CD14-positive monocyte (primary cell): Measurements from ENCODE around the gene SSR3. TPM values are rescaled to one million over a fixed set of nuclear protein-coding genes. Genes with fewer than 3 reads are reported as not detected.

Experiments
- DNase-seq, 3 donors: peaks; one replicate each; pipeline ENCODE4 v3.0.0-alpha.2; 2011 to 2022
- H2AFZ ChIP-seq: 2 replicates; pipeline ENCODE4 v1.6.0; 2012; ENCODE audit warnings: mild to moderate bottlenecking, low read depth, low read length, inconsistent platforms; ENCODE audit not compliant: insufficient read depth, poor library complexity, severe bottlenecking
- H3K27ac ChIP-seq, 2 donors: 1 replicate in 1 of 2; 2 replicates in 1 of 2; pipeline ENCODE4 v1.5.1; 2012 to 2013; ENCODE audit warnings: low read length in 2 of 2, control low read depth in 1 of 2, inconsistent platforms in 1 of 2, low read depth in 1 of 2, mild to moderate bottlenecking in 1 of 2
- H3K27me3 ChIP-seq, 2 donors: one replicate each; pipeline versions ENCODE4 v1.6.0 to v1.6.1; 2011 to 2013; ENCODE audit warnings: low read length in 2 of 2; ENCODE audit not compliant: control insufficient read depth in 2 of 2, insufficient read depth in 2 of 2
- H3K36me3 ChIP-seq, 2 donors: replicated peaks in 1 of 2; 1 replicate in 1 of 2; 2 replicates in 1 of 2; pipeline versions ENCODE4 v1.5.1 to v1.6.1; 2012 to 2013; ENCODE audit warnings: low read length in 2 of 2, control low read depth in 1 of 2, inconsistent platforms in 1 of 2, mild to moderate bottlenecking in 1 of 2; ENCODE audit not compliant: insufficient read depth in 2 of 2, control insufficient read depth in 1 of 2
- H3K4me1 ChIP-seq, 2 donors: 1 replicate in 1 of 2; 2 replicates in 1 of 2; pipeline versions ENCODE4 v1.5.1 to v1.6.1; 2012 to 2013; ENCODE audit warnings: low read length in 2 of 2, control low read depth in 1 of 2, inconsistent platforms in 1 of 2, mild to moderate bottlenecking in 1 of 2, moderate library complexity in 1 of 2; ENCODE audit not compliant: insufficient read depth in 2 of 2, control insufficient read depth in 1 of 2
- H3K4me2 ChIP-seq: replicated peaks from 2 replicates; pipeline ENCODE3; 2012; ENCODE audit warnings: low read length, moderate library complexity, mild to moderate bottlenecking; ENCODE audit not compliant: poor library complexity, severe bottlenecking; ENCODE audit errors: extremely low read depth
- H3K4me3 ChIP-seq, 3 experiments: fragments of 200-600 bp in 1 of 3; sonication (generic) in 1 of 3; replicated peaks in 1 of 3; 1 replicate in 2 of 3; 2 replicates in 1 of 3; pipeline ENCODE4 v1.5.1; 2011 to 2013; ENCODE audit warnings: low read length in 3 of 3, mild to moderate bottlenecking in 3 of 3, control low read depth in 2 of 3, low read depth in 2 of 3, inconsistent platforms in 1 of 3, moderate library complexity in 1 of 3
- H3K79me2 ChIP-seq: 2 replicates; pipeline ENCODE4 v1.6.0; 2012; ENCODE audit warnings: mild to moderate bottlenecking, control low read depth, inconsistent platforms, low read length, moderate library complexity; ENCODE audit not compliant: insufficient read depth
- H3K9ac ChIP-seq: 2 replicates; pipeline ENCODE4 v1.6.0; 2017; ENCODE audit warnings: low read length, mild to moderate bottlenecking; ENCODE audit not compliant: insufficient read depth, poor library complexity, severe bottlenecking
- H3K9me3 ChIP-seq, 2 donors: replicated peaks in 1 of 2; 1 replicate in 1 of 2; 2 replicates in 1 of 2; pipeline versions ENCODE4 v1.5.1 to v1.6.1; 2012 to 2013; ENCODE audit warnings: low read length in 2 of 2, control low read depth in 1 of 2; ENCODE audit not compliant: control insufficient read depth in 1 of 2, insufficient read depth in 1 of 2
- H4K20me1 ChIP-seq: 2 replicates; pipeline ENCODE4 v1.6.0; 2012; ENCODE audit warnings: mild to moderate bottlenecking, low read length, control low read depth, moderate library complexity; ENCODE audit not compliant: insufficient read depth
- H3K27ac Mint-ChIP-seq, 7 donors: one replicate each; pipeline ENCODE4 v1.8.0; 2020; ENCODE audit warnings: mild to moderate bottlenecking in 7 of 7, mixed read lengths in 7 of 7, moderate library complexity in 6 of 7, inconsistent platforms in 2 of 7
- H3K27me3 Mint-ChIP-seq, 3 donors: one replicate each; pipeline ENCODE4 v1.8.0; 2021 to 2022; ENCODE audit warnings: low read depth in 3 of 3, mild to moderate bottlenecking in 3 of 3, mixed read lengths in 3 of 3, moderate library complexity in 3 of 3, inconsistent platforms in 1 of 3
- H3K36me3 Mint-ChIP-seq, 2 donors: one replicate each; pipeline ENCODE4 v1.8.0; 2020; ENCODE audit warnings: mixed read lengths in 2 of 2, inconsistent platforms in 1 of 2, mild to moderate bottlenecking in 1 of 2
- H3K4me1 Mint-ChIP-seq: one replicate; pipeline ENCODE4 v1.8.0; 2020; ENCODE audit warnings: mild to moderate bottlenecking, mixed read lengths
- H3K4me3 Mint-ChIP-seq, 2 donors: one replicate each; pipeline ENCODE4 v1.8.0; 2020; ENCODE audit warnings: mild to moderate bottlenecking in 2 of 2, mixed read lengths in 2 of 2, moderate library complexity in 1 of 2
- H3K9me3 Mint-ChIP-seq, 7 donors: one replicate each; pipeline ENCODE4 v1.8.0; 2020 to 2022; ENCODE audit warnings: mixed read lengths in 7 of 7, mild to moderate bottlenecking in 6 of 7, moderate library complexity in 6 of 7, inconsistent platforms in 2 of 7
- CTCF ChIP-seq: fragments of 200-600 bp; IDR thresholded peaks from one replicate; pipeline ENCODE4 v1.8.0; 2022; ENCODE audit warnings: antibody characterized with exemption, mild to moderate bottlenecking
- WGBS: methylation state at CpG from one replicate; pipeline ENCODE4 v1.1.5; 2013; ENCODE audit warnings: missing lambda C conversion rate; ENCODE audit not compliant: insufficient coverage; 5-methylcytosine and 5-hydroxymethylcytosine counted together
- intact Hi-C, 2 donors: fragments of 100-400 bp; cut with micrococcal nuclease; formaldehyde crosslinking; loops; one replicate each; pipeline versions ENCODE4 v1.15.0 to v1.15.1; 2023
- polyA plus RNA-seq, 3 donors: library from polyadenylated mRNA; depleted of rRNA in 1 of 3; unstranded in 2 of 3; stranded (reverse) in 1 of 3; fragments of 300-500 nt in 2 of 3; fragments of >200 nt in 1 of 3; fragmentation: Illumina TruSeq in 2 of 3; gene quantifications; 1 replicate in 2 of 3; 2 replicates in 1 of 3; pipeline ENCODE4 v1.2.3, GENCODE V29; 2012 to 2021

Gene SSR3
- polyA plus RNA-seq, 3 donors = 46.6 to 243 (median 230) TPM

- peaks cover 12% of the 10 kb centered on the region for H3K4me1 Mint-ChIP-seq
- no peaks in the 10 kb centered on the region for H3K36me3 ChIP-seq
- no peak overlapping the region for H3K27ac Mint-ChIP-seq
- peaks cover 0 to 7% (median 2%) of the 10 kb centered on the region in 7 donors for H3K9me3 Mint-ChIP-seq
- H3K27me3 Mint-ChIP-seq = peaks cover 6 to 22% (median 8%) of the 10 kb centered on the region in 3 donors
- intact Hi-C loops = no loop called here
- H3K4me1 ChIP-seq = peaks cover 2 to 3% of the 10 kb centered on the region in 2 donors
- H3K4me3 ChIP-seq = no peak overlapping the region
- H3K9ac ChIP-seq = no peak overlapping the region
- no peaks in the 10 kb centered on the region for H3K36me3 Mint-ChIP-seq
- WGBS = no CpG with 5 or more reads among the region's 1 CpG
- no peak for DNase-seq
- no peaks in the 10 kb centered on the region for H3K9me3 ChIP-seq
- peaks cover 3 to 22% of the 10 kb centered on the region in 2 donors for H3K27me3 ChIP-seq
- H3K79me2 ChIP-seq = no peaks in the 10 kb centered on the region
- no peak overlapping the region for H3K4me2 ChIP-seq
- no peaks in the 10 kb centered on the region for H4K20me1 ChIP-seq
- no peak overlapping the region for H2AFZ ChIP-seq
- no peak overlapping the region for H3K4me3 Mint-ChIP-seq
- no peak for TF ChIP-seq CTCF
- no peak overlapping the region for H3K27ac ChIP-seq
These were observed 35.2 kb downstream of the SSR3 start for GRCh38 chr3:156519758-156520162.

- TF ChIP-seq CTCF = no peak
- Histone ChIP-seq H3K36me3 (no peaks in the 10 kb centered on the region), H3K4me3 (no peak overlapping the region), H3K9me3 (no peaks in the 10 kb centered on the region), H3K27ac (no peak overlapping the region), H4K20me1 (no peaks in the 10 kb centered on the region), H3K27me3 (peaks cover 2 to 22% of the 10 kb centered on the region in 2 donors), H3K4me2 (no peak overlapping the region), H3K9ac (no peak overlapping the region), H3K79me2 (no peaks in the 10 kb centered on the region), H3K4me1 (no peaks in the 10 kb centered on the region), H2AFZ (no peak overlapping the region)
- H3K27me3 Mint-ChIP-seq = peaks cover 6 to 22% (median 8%) of the 10 kb centered on the region in 3 donors
- peaks cover 4% of the 10 kb centered on the region for H3K4me1 Mint-ChIP-seq
- H3K9me3 Mint-ChIP-seq = peaks cover 0 to 1% (median 0%) of the 10 kb centered on the region in 7 donors
- H3K27ac Mint-ChIP-seq = no peak overlapping the region
- intact Hi-C loops = no loop called here
- no peaks in the 10 kb centered on the region for H3K36me3 Mint-ChIP-seq
- no peak overlapping the region for H3K4me3 Mint-ChIP-seq
- DNase-seq = no peak
These were observed 36.2 kb downstream of the SSR3 start for GRCh38 chr3:156518726-156519125.
